ENCODE measurements around the gene NR3C1. TPM values are rescaled to one million over a fixed set of nuclear protein-coding genes. Genes with fewer than 3 reads are reported as not detected.

Gene NR3C1
- total and polyA plus RNA-seq, 2 of the 13 experiments (the other 11 are each of a cell fraction or from before 2014, with no cell fraction given), result 10.0 to 24.3 TPM

DNA sequence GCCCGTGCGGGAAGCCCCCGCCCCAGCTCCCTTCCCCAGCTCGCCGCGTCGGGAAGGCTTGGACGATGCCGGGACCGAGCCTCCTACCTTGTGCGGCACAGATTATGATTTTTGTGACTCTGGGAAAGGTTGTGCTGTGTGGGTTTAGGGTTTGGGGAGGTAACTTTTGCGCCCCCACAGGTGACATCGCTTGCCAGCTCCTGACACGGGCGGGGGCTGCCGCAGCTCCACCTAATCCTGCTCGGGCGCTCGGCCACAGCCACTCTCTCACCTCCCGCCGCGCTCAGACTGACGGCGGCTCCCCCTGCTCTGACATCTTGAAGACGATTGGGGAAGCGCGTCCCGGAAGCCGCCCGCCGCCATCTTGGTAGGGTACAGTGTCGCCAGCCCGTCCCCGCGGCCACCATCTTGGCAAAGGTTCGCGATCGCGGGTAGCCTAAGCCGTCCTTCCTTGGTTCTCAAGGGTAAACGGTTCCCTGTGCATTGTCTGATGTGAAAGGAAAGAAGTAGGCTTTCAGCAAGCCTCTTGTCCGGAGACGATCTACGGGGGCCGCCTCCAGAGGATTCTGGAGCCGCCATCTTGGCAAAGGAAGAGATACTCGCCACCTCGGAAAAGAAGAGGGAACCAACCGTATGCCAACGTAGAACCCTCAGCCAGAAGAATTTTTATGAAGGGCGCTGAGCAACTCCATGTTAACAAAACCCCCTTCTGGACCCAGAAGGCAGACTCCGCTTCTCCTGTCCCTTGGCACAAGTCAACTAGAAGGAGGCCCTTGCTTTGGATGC lies 1.8 kb upstream of the NR3C1 start (continued):
- no peak for TF ChIP-seq SRSF9 (IDR thresholded peaks at IDR 0.05; ENCODE audit: borderline replicate concordance, insufficient read depth, low read depth, low read length, poor library complexity, severe bottlenecking)
- peak; percentile 15; the same call in 1 of the 2 replicates for TF ChIP-seq SP5 (CRISPR knock-in tag; IDR thresholded peaks at IDR 0.05; ENCODE audit: borderline replicate concordance, low read depth)
- TF ChIP-seq ZNF143 (CRISPR knock-in tag; IDR thresholded peaks at IDR 0.05), result no peak
- no peak for TF ChIP-seq SMARCE1 (IDR thresholded peaks at IDR 0.05; ENCODE audit: borderline replicate concordance)
- TF ChIP-seq, protein P1, sequence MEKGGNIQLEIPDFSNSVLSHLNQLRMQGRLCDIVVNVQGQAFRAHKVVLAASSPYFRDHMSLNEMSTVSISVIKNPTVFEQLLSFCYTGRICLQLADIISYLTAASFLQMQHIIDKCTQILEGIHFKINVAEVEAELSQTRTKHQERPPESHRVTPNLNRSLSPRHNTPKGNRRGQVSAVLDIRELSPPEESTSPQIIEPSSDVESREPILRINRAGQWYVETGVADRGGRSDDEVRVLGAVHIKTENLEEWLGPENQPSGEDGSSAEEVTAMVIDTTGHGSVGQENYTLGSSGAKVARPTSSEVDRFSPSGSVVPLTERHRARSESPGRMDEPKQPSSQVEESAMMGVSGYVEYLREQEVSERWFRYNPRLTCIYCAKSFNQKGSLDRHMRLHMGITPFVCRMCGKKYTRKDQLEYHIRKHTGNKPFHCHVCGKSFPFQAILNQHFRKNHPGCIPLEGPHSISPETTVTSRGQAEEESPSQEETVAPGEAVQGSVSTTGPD (CRISPR knock-in tag; IDR thresholded peaks at IDR 0.05), result peak; percentile 49; the same call in 1 of the 2 replicates
- no peak for TF ChIP-seq ZNF101 (CRISPR knock-in tag; IDR thresholded peaks at IDR 0.05; ENCODE audit: borderline replicate concordance, low read depth)
- no peak for TF ChIP-seq PCBP1 (IDR thresholded peaks at IDR 0.05; ENCODE audit: borderline replicate concordance, low read depth, low read length)
- TF ChIP-seq ZNF567 (CRISPR knock-in tag; IDR thresholded peaks at IDR 0.05; ENCODE audit: borderline replicate concordance), result no peak
- no peak for TF ChIP-seq ZNF282 (IDR thresholded peaks at IDR 0.05; ENCODE audit: partially characterized antibody)
- no peak for TF ChIP-seq EP300 (IDR thresholded peaks at IDR 0.05; ENCODE audit: low read depth in 2 of 2, low read length in 2 of 2)
- no peak for TF ChIP-seq EP300 (CRISPR knock-in tag; IDR thresholded peaks at IDR 0.05; ENCODE audit: borderline replicate concordance)
- TF ChIP-seq MBNL3 (CRISPR knock-in tag; conservative IDR thresholded peaks at IDR 0.05), result 0 out of 2 replicates have a peak, but pooled peaks have one; percentile 60
- peak; percentile 43; the same call in 1 of the 2 replicates for TF ChIP-seq MAZ (IDR thresholded peaks at IDR 0.05; ENCODE audit: borderline replicate concordance, low read depth, low read length)
- 0 out of 2 replicates have a peak, but pooled peaks have one; percentile 43 for TF ChIP-seq MAZ (CRISPR knock-in tag; IDR thresholded peaks at IDR 0.05; ENCODE audit: low read depth)
- TF ChIP-seq SAP130 (CRISPR knock-in tag; IDR thresholded peaks at IDR 0.05; ENCODE audit: low read depth), result peak; percentile 51; the same call in 1 of the 2 replicates
- TF ChIP-seq, protein P2, sequence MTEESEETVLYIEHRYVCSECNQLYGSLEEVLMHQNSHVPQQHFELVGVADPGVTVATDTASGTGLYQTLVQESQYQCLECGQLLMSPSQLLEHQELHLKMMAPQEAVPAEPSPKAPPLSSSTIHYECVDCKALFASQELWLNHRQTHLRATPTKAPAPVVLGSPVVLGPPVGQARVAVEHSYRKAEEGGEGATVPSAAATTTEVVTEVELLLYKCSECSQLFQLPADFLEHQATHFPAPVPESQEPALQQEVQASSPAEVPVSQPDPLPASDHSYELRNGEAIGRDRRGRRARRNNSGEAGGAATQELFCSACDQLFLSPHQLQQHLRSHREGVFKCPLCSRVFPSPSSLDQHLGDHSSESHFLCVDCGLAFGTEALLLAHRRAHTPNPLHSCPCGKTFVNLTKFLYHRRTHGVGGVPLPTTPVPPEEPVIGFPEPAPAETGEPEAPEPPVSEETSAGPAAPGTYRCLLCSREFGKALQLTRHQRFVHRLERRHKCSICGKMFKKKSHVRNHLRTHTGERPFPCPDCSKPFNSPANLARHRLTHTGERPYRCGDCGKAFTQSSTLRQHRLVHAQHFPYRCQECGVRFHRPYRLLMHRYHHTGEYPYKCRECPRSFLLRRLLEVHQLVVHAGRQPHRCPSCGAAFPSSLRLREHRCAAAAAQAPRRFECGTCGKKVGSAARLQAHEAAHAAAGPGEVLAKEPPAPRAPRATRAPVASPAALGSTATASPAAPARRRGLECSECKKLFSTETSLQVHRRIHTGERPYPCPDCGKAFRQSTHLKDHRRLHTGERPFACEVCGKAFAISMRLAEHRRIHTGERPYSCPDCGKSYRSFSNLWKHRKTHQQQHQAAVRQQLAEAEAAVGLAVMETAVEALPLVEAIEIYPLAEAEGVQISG (CRISPR knock-in tag; IDR thresholded peaks at IDR 0.05), result peak; percentile 89
- TF ChIP-seq ZNF264 (CRISPR knock-in tag; IDR thresholded peaks at IDR 0.05), result peak; percentile 74
- TF ChIP-seq, protein P3, sequence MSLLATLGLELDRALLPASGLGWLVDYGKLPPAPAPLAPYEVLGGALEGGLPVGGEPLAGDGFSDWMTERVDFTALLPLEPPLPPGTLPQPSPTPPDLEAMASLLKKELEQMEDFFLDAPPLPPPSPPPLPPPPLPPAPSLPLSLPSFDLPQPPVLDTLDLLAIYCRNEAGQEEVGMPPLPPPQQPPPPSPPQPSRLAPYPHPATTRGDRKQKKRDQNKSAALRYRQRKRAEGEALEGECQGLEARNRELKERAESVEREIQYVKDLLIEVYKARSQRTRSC (CRISPR knock-in tag; IDR thresholded peaks at IDR 0.05; ENCODE audit: low read depth), result 0 out of 2 replicates have a peak, but pooled peaks have one; percentile 56
- TF ChIP-seq, protein P4, sequence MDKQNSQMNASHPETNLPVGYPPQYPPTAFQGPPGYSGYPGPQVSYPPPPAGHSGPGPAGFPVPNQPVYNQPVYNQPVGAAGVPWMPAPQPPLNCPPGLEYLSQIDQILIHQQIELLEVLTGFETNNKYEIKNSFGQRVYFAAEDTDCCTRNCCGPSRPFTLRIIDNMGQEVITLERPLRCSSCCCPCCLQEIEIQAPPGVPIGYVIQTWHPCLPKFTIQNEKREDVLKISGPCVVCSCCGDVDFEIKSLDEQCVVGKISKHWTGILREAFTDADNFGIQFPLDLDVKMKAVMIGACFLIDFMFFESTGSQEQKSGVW (CRISPR knock-in tag; IDR thresholded peaks at IDR 0.05; ENCODE audit: borderline replicate concordance), result no peak
- TF ChIP-seq PHF20 (CRISPR knock-in tag; IDR thresholded peaks at IDR 0.05), result peak; percentile 50
- TF ChIP-seq, protein P5, sequence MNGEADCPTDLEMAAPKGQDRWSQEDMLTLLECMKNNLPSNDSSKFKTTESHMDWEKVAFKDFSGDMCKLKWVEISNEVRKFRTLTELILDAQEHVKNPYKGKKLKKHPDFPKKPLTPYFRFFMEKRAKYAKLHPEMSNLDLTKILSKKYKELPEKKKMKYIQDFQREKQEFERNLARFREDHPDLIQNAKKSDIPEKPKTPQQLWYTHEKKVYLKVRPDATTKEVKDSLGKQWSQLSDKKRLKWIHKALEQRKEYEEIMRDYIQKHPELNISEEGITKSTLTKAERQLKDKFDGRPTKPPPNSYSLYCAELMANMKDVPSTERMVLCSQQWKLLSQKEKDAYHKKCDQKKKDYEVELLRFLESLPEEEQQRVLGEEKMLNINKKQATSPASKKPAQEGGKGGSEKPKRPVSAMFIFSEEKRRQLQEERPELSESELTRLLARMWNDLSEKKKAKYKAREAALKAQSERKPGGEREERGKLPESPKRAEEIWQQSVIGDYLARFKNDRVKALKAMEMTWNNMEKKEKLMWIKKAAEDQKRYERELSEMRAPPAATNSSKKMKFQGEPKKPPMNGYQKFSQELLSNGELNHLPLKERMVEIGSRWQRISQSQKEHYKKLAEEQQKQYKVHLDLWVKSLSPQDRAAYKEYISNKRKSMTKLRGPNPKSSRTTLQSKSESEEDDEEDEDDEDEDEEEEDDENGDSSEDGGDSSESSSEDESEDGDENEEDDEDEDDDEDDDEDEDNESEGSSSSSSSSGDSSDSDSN (CRISPR knock-in tag; IDR thresholded peaks at IDR 0.05), result peak; percentile 53

Measured in HepG2 (cell line).